ENCODE data around the gene FMNL2. TPM values are rescaled to one million over a fixed set of nuclear protein-coding genes. Genes with fewer than 3 reads are reported as not detected.

FMNL2 gene
- total RNA-seq, 1 donor from 2014 or later: 15.7 TPM

GRCh38 chr2:152448606-152449005 lies 113.6 kb downstream of the FMNL2 start:
- Histone ChIP-seq H3K4me3 (ENCODE audit: low read length in 3 of 3) (no peak overlapping the region), H3K9me3 (ENCODE audit: control insufficient read depth in 3 of 3, low read length in 3 of 3) (no peaks in the 10 kb centered on the region), H3K4me1 (ENCODE audit: control insufficient read depth in 3 of 3, insufficient read depth in 3 of 3, low read length in 3 of 3) (peaks cover 22 to 24% (median 23%) of the 10 kb centered on the region in 3 donors), H3K27ac (ENCODE audit: low read depth, low read length) (no peak overlapping the region), H3K27me3 (ENCODE audit: control insufficient read depth in 3 of 3, insufficient read depth in 3 of 3, low read length in 3 of 3) (no peaks in the 10 kb centered on the region), H3K36me3 (ENCODE audit: control insufficient read depth in 3 of 3, insufficient read depth in 3 of 3, low read length in 3 of 3) (no peaks in the 10 kb centered on the region), H3K9ac (ENCODE audit: low read depth in 1 of 3, low read length in 3 of 3) (no peak overlapping the region)

GRCh38 chr2:152449578-152449977 lies 114.6 kb downstream of the FMNL2 start:
- Histone ChIP-seq H3K27me3 (ENCODE audit: control insufficient read depth in 3 of 3, insufficient read depth in 3 of 3, low read length in 3 of 3) (no peaks in the 10 kb centered on the region), H3K27ac (ENCODE audit: low read depth, low read length) (no peak overlapping the region), H3K4me1 (ENCODE audit: control insufficient read depth in 3 of 3, insufficient read depth in 3 of 3, low read length in 3 of 3) (peaks cover 15% of the 10 kb centered on the region in 3 donors), H3K9ac (ENCODE audit: low read depth in 1 of 3, low read length in 3 of 3) (no peak overlapping the region), H3K36me3 (ENCODE audit: control insufficient read depth in 3 of 3, insufficient read depth in 3 of 3, low read length in 3 of 3) (no peaks in the 10 kb centered on the region), H3K4me3 (ENCODE audit: low read length in 3 of 3) (no peak overlapping the region), H3K9me3 (ENCODE audit: control insufficient read depth in 3 of 3, low read length in 3 of 3) (no peaks in the 10 kb centered on the region)

GRCh38 chr2:152450176-152450575 lies 115.2 kb downstream of the FMNL2 start:
- no peak overlapping the region for H3K4me3 ChIP-seq (ENCODE audit: low read length in 3 of 3)
- H3K36me3 ChIP-seq (ENCODE audit: control insufficient read depth in 3 of 3, insufficient read depth in 3 of 3, low read length in 3 of 3): no peaks in the 10 kb centered on the region
- no peaks in the 10 kb centered on the region for H3K27me3 ChIP-seq (ENCODE audit: control insufficient read depth in 3 of 3, insufficient read depth in 3 of 3, low read length in 3 of 3)
- H3K27ac ChIP-seq (ENCODE audit: low read depth, low read length): no peak overlapping the region
- no peak overlapping the region for H3K9ac ChIP-seq (ENCODE audit: low read depth in 1 of 3, low read length in 3 of 3)
- no peaks in the 10 kb centered on the region for H3K9me3 ChIP-seq (ENCODE audit: control insufficient read depth in 3 of 3, low read length in 3 of 3)
- peaks cover 9 to 11% (median 10%) of the 10 kb centered on the region in 3 donors for H3K4me1 ChIP-seq (ENCODE audit: control insufficient read depth in 3 of 3, insufficient read depth in 3 of 3, low read length in 3 of 3)

GRCh38 chr2:152452256-152452973 lies 117.4 kb downstream of the FMNL2 start:
- H3K9ac ChIP-seq (ENCODE audit: low read depth in 1 of 3, low read length in 3 of 3): no peak overlapping the region
- no peaks in the 10 kb centered on the region for H3K36me3 ChIP-seq (ENCODE audit: control insufficient read depth in 3 of 3, insufficient read depth in 3 of 3, low read length in 3 of 3)
- H3K27me3 ChIP-seq (ENCODE audit: control insufficient read depth in 3 of 3, insufficient read depth in 3 of 3, low read length in 3 of 3): no peaks in the 10 kb centered on the region
- peaks cover 2 to 3% (median 2%) of the 10 kb centered on the region in 3 donors for H3K4me1 ChIP-seq (ENCODE audit: control insufficient read depth in 3 of 3, insufficient read depth in 3 of 3, low read length in 3 of 3)
- no peak overlapping the region for H3K27ac ChIP-seq (ENCODE audit: low read depth, low read length)
- H3K4me3 ChIP-seq (ENCODE audit: low read length in 3 of 3): no peak overlapping the region
- H3K9me3 ChIP-seq (ENCODE audit: control insufficient read depth in 3 of 3, low read length in 3 of 3): no peaks in the 10 kb centered on the region

GRCh38 chr2:152453129-152453911 lies 118.3 kb downstream of the FMNL2 start:
- Histone ChIP-seq H3K9me3 (ENCODE audit: control insufficient read depth in 3 of 3, low read length in 3 of 3) (no peaks in the 10 kb centered on the region), H3K36me3 (ENCODE audit: control insufficient read depth in 3 of 3, insufficient read depth in 3 of 3, low read length in 3 of 3) (no peaks in the 10 kb centered on the region), H3K4me3 (ENCODE audit: low read length in 3 of 3) (no peak overlapping the region), H3K4me1 (ENCODE audit: control insufficient read depth in 3 of 3, insufficient read depth in 3 of 3, low read length in 3 of 3) (peaks cover 2 to 3% (median 2%) of the 10 kb centered on the region in 3 donors), H3K27me3 (ENCODE audit: control insufficient read depth in 3 of 3, insufficient read depth in 3 of 3, low read length in 3 of 3) (no peaks in the 10 kb centered on the region), H3K27ac (ENCODE audit: low read depth, low read length) (no peak overlapping the region), H3K9ac (ENCODE audit: low read depth in 1 of 3, low read length in 3 of 3) (no peak overlapping the region)

GRCh38 chr2:152454371-152454770 lies 119.4 kb downstream of the FMNL2 start:
- H3K36me3 ChIP-seq (ENCODE audit: control insufficient read depth in 3 of 3, insufficient read depth in 3 of 3, low read length in 3 of 3): no peaks in the 10 kb centered on the region
- H3K9ac ChIP-seq (ENCODE audit: low read depth in 1 of 3, low read length in 3 of 3): no peak overlapping the region
- H3K27me3 ChIP-seq (ENCODE audit: control insufficient read depth in 3 of 3, insufficient read depth in 3 of 3, low read length in 3 of 3): no peaks in the 10 kb centered on the region
- no peak overlapping the region for H3K4me3 ChIP-seq (ENCODE audit: low read length in 3 of 3)
- H3K9me3 ChIP-seq (ENCODE audit: control insufficient read depth in 3 of 3, low read length in 3 of 3): no peaks in the 10 kb centered on the region
- peaks cover 2 to 3% (median 2%) of the 10 kb centered on the region in 3 donors for H3K4me1 ChIP-seq (ENCODE audit: control insufficient read depth in 3 of 3, insufficient read depth in 3 of 3, low read length in 3 of 3)
- H3K27ac ChIP-seq (ENCODE audit: low read depth, low read length): no peak overlapping the region

GRCh38 chr2:152454960-152455359 lies 120.0 kb downstream of the FMNL2 start:
- no peaks in the 10 kb centered on the region for H3K27me3 ChIP-seq (ENCODE audit: control insufficient read depth in 3 of 3, insufficient read depth in 3 of 3, low read length in 3 of 3)

GRCh38 chr2:152455738-152456137 lies 120.8 kb downstream of the FMNL2 start:
- H3K27ac ChIP-seq (ENCODE audit: low read depth, low read length): no peak overlapping the region
- H3K4me1 ChIP-seq (ENCODE audit: control insufficient read depth in 3 of 3, insufficient read depth in 3 of 3, low read length in 3 of 3): peaks cover 2 to 3% (median 2%) of the 10 kb centered on the region in 3 donors
- no peak overlapping the region for H3K4me3 ChIP-seq (ENCODE audit: low read length in 3 of 3)
- no peak overlapping the region for H3K9ac ChIP-seq (ENCODE audit: low read depth in 1 of 3, low read length in 3 of 3)
- H3K9me3 ChIP-seq (ENCODE audit: control insufficient read depth in 3 of 3, low read length in 3 of 3): no peaks in the 10 kb centered on the region
- H3K36me3 ChIP-seq (ENCODE audit: control insufficient read depth in 3 of 3, insufficient read depth in 3 of 3, low read length in 3 of 3): no peaks in the 10 kb centered on the region
- no peaks in the 10 kb centered on the region for H3K27me3 ChIP-seq (ENCODE audit: control insufficient read depth in 3 of 3, insufficient read depth in 3 of 3, low read length in 3 of 3)

More at GRCh38 chr2:152454960-152455359, 120.0 kb downstream of the FMNL2 start:
- H3K36me3 ChIP-seq (ENCODE audit: control insufficient read depth in 3 of 3, insufficient read depth in 3 of 3, low read length in 3 of 3): no peaks in the 10 kb centered on the region
- no peak overlapping the region for H3K4me3 ChIP-seq (ENCODE audit: low read length in 3 of 3)
- H3K9ac ChIP-seq (ENCODE audit: low read depth in 1 of 3, low read length in 3 of 3): no peak overlapping the region
- no peaks in the 10 kb centered on the region for H3K9me3 ChIP-seq (ENCODE audit: control insufficient read depth in 3 of 3, low read length in 3 of 3)
- H3K27ac ChIP-seq (ENCODE audit: low read depth, low read length): no peak overlapping the region
- H3K4me1 ChIP-seq (ENCODE audit: control insufficient read depth in 3 of 3, insufficient read depth in 3 of 3, low read length in 3 of 3): peaks cover 2 to 3% (median 2%) of the 10 kb centered on the region in 3 donors

- Histone ChIP-seq H3K27ac (ENCODE audit: low read depth, low read length) (no peak overlapping the region), H3K9ac (ENCODE audit: low read depth in 1 of 3, low read length in 3 of 3) (no peak overlapping the region), H3K36me3 (ENCODE audit: control insufficient read depth in 3 of 3, insufficient read depth in 3 of 3, low read length in 3 of 3) (no peaks in the 10 kb centered on the region), H3K4me3 (ENCODE audit: low read length in 3 of 3) (no peak overlapping the region), H3K27me3 (ENCODE audit: control insufficient read depth in 3 of 3, insufficient read depth in 3 of 3, low read length in 3 of 3) (no peaks in the 10 kb centered on the region), H3K4me1 (ENCODE audit: control insufficient read depth in 3 of 3, insufficient read depth in 3 of 3, low read length in 3 of 3) (peaks cover 2 to 3% (median 2%) of the 10 kb centered on the region in 3 donors), H3K9me3 (ENCODE audit: control insufficient read depth in 3 of 3, low read length in 3 of 3) (no peaks in the 10 kb centered on the region)
Measured at GRCh38 chr2:152456262-152456661, 121.3 kb downstream of the FMNL2 start.

- no peaks in the 10 kb centered on the region for H3K36me3 ChIP-seq (ENCODE audit: control insufficient read depth in 3 of 3, insufficient read depth in 3 of 3, low read length in 3 of 3)
- no peak overlapping the region for H3K9ac ChIP-seq (ENCODE audit: low read depth in 1 of 3, low read length in 3 of 3)
- peaks cover 0 to 6% (median 4%) of the 10 kb centered on the region in 3 donors for H3K4me1 ChIP-seq (ENCODE audit: control insufficient read depth in 3 of 3, insufficient read depth in 3 of 3, low read length in 3 of 3)
- H3K9me3 ChIP-seq (ENCODE audit: control insufficient read depth in 3 of 3, low read length in 3 of 3): no peaks in the 10 kb centered on the region
- no peak overlapping the region for H3K4me3 ChIP-seq (ENCODE audit: low read length in 3 of 3)
- H3K27me3 ChIP-seq (ENCODE audit: control insufficient read depth in 3 of 3, insufficient read depth in 3 of 3, low read length in 3 of 3): no peaks in the 10 kb centered on the region
- no peak overlapping the region for H3K27ac ChIP-seq (ENCODE audit: low read depth, low read length)
Measured at GRCh38 chr2:152458441-152458940, 123.5 kb downstream of the FMNL2 start.

Measured in skeletal muscle tissue (tissue), 4 donors.